Liver (tissue), 3 donors: ENCODE data around the gene CDC42.

Experiments used
- FOXA1 ChIP-seq: IDR thresholded peaks from 2 replicates; pipeline ENCODE4 v1.6.1; 2016; ENCODE audit warnings: antibody characterized with exemption
- GABPA ChIP-seq, 2 donors: IDR thresholded peaks in 1 of 2; conservative IDR thresholded peaks in 1 of 2; 2 replicates each; pipeline ENCODE4 v1.6.1; 2016; ENCODE audit warnings: antibody characterized with exemption in 2 of 2, mild to moderate bottlenecking in 1 of 2, moderate library complexity in 1 of 2
- HNF4A ChIP-seq, 2 donors: conservative IDR thresholded peaks; 2 replicates each; pipeline ENCODE4 v1.6.1; 2016; ENCODE audit warnings: antibody characterized with exemption in 2 of 2, mild to moderate bottlenecking in 2 of 2
- MAX ChIP-seq: IDR thresholded peaks from 2 replicates; pipeline ENCODE4 v1.6.1; 2016; ENCODE audit warnings: antibody characterized with exemption
- RAD21 ChIP-seq, 2 donors: IDR thresholded peaks; 2 replicates each; pipeline ENCODE4 v1.6.1; 2016; ENCODE audit warnings: antibody characterized with exemption in 2 of 2, mild to moderate bottlenecking in 2 of 2
- REST ChIP-seq: IDR thresholded peaks from 2 replicates; pipeline ENCODE4 v1.6.1; 2016; ENCODE audit warnings: antibody characterized with exemption, mild to moderate bottlenecking
- SP1 ChIP-seq: IDR thresholded peaks from 2 replicates; pipeline ENCODE4 v1.6.1; 2018; ENCODE audit warnings: antibody characterized with exemption, mild to moderate bottlenecking
- TAF1 ChIP-seq: conservative IDR thresholded peaks from 2 replicates; pipeline ENCODE4 v1.6.1; 2016; ENCODE audit warnings: antibody characterized with exemption, mild to moderate bottlenecking
- YY1 ChIP-seq: IDR thresholded peaks from 2 replicates; pipeline ENCODE4 v1.6.1; 2016; ENCODE audit warnings: antibody characterized with exemption, mild to moderate bottlenecking
- ZBTB33 ChIP-seq: IDR thresholded peaks from 2 replicates; pipeline ENCODE4 v1.6.1; 2016; ENCODE audit warnings: antibody characterized with exemption
- TF ChIP-seq, protein P1 (sequence below): fragments of 150-350 bp; IDR thresholded peaks from 2 replicates; pipeline ENCODE4 v1.5.1; 2017; ENCODE audit warnings: improper control_type of control experiment, low read depth, low read length; ENCODE audit not compliant: missing input control
- TF ChIP-seq, protein P2 (sequence below): IDR thresholded peaks from 2 replicates; pipeline ENCODE4 v1.6.1; 2016; ENCODE audit warnings: antibody characterized with exemption
- donor health status: healthy.
- donor health status: healthy.

DNA sequence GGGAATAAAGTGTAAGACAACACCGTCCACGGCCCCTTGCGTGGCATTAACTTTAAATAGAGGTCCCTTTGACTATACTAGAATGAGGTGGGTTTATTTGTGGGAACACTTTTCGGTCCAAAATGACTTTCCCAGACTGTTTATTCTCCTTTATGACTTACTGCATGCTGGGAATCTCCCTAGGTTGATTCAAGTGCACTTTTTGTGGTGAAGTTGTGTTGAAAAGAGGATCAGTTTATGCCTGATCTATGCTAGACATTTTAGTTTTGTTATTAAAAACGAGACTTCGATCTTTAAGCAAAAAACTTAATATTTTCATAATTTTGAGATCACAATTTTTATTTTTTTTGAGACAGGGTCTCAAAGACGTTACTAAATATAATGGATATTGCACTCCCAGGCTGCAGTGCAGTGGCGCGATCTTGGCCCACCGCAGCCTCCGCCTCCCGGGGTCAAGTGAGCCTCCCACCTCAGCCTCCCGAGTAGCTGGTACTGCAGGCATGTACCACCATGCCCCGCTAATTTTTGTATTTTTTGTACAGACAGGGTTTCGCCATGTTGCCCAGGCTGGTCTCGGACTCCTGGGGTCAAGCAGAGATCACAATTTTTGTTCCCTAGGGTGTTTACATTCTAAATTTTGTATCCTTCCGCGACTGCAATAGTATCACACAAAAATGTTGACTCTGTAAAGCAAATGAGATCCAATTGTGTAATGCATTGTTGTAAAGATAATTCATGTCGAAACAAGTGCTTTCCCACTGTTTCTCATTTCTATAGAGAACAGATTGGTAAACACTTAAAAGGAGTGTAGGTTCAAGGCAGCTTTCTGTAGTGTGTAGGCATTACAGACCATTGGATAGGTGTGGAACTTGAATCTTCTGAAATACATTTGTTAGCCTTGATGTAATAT is 1.6 kb downstream of the CDC42 start:
- TF ChIP-seq, protein P1, sequence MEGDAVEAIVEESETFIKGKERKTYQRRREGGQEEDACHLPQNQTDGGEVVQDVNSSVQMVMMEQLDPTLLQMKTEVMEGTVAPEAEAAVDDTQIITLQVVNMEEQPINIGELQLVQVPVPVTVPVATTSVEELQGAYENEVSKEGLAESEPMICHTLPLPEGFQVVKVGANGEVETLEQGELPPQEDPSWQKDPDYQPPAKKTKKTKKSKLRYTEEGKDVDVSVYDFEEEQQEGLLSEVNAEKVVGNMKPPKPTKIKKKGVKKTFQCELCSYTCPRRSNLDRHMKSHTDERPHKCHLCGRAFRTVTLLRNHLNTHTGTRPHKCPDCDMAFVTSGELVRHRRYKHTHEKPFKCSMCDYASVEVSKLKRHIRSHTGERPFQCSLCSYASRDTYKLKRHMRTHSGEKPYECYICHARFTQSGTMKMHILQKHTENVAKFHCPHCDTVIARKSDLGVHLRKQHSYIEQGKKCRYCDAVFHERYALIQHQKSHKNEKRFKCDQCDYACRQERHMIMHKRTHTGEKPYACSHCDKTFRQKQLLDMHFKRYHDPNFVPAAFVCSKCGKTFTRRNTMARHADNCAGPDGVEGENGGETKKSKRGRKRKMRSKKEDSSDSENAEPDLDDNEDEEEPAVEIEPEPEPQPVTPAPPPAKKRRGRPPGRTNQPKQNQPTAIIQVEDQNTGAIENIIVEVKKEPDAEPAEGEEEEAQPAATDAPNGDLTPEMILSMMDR = no peak
- TF ChIP-seq YY1 (no peak), RAD21 (IDR thresholded peaks at IDR 0.05) (no peak), ZBTB33 (no peak), TAF1 (no peak), REST (no peak), SP1 (no peak), GABPA (IDR thresholded peaks at IDR 0.05 in 1 of 2, conservative IDR thresholded peaks at IDR 0.05 in 1 of 2) (no peak), FOXA1 (no peak), HNF4A (conservative IDR thresholded peaks at IDR 0.05) (no peak), MAX (no peak)
- TF ChIP-seq, protein P2, sequence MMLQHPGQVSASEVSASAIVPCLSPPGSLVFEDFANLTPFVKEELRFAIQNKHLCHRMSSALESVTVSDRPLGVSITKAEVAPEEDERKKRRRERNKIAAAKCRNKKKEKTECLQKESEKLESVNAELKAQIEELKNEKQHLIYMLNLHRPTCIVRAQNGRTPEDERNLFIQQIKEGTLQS = no peak
